H1 (cell line): ENCODE data around the gene CAMTA1. TPM values are rescaled to one million over a fixed set of nuclear protein-coding genes. Genes with fewer than 3 reads are reported as not detected.

ENCODE experiments used
- BACH1 ChIP-seq: IDR thresholded peaks from 2 replicates; pipeline ENCODE4 v1.6.1; 2012; ENCODE audit warnings: low read length, improper control_type of control experiment
- CEBPB ChIP-seq: IDR thresholded peaks from 2 replicates; pipeline ENCODE4 v1.6.1; 2012; ENCODE audit warnings: low read depth, low read length
- CTCF ChIP-seq, 3 experiments: IDR thresholded peaks; 1 replicate in 2 of 3; 2 replicates in 1 of 3; pipeline versions ENCODE4 v1.5.1 to v1.6.1; 2011; ENCODE audit warnings: low read length in 3 of 3, mild to moderate bottlenecking in 3 of 3, inconsistent platforms in 2 of 3, low read depth in 1 of 3, moderate library complexity in 1 of 3; ENCODE audit not compliant: insufficient read depth in 1 of 3; ENCODE audit errors: control extremely low read depth in 1 of 3
- JUN ChIP-seq: IDR thresholded peaks from 2 replicates; pipeline ENCODE4 v1.6.1; 2011; ENCODE audit warnings: low read depth, mild to moderate bottlenecking, improper control_type of control experiment, low read length
- RNF2 ChIP-seq: fragments of 200-900, 300-1000 bp; sonication (generic); IDR thresholded peaks from 2 replicates; pipeline ENCODE4 v1.7.1; 2016; ENCODE audit warnings: borderline replicate concordance, low read depth, mild to moderate bottlenecking, antibody characterized with exemption, low read length; ENCODE audit not compliant: poor library complexity, severe bottlenecking; ENCODE audit errors: missing control alignments
- SRF ChIP-seq: IDR thresholded peaks from 2 replicates; pipeline ENCODE4 v1.6.1; 2011; ENCODE audit warnings: mild to moderate bottlenecking, low read depth, low read length, moderate library complexity
- TAF7 ChIP-seq: optimal IDR thresholded peaks from 2 replicates; pipeline ENCODE3; 2011; ENCODE audit warnings: low read depth, mild to moderate bottlenecking, inconsistent platforms, low read length, moderate library complexity, borderline replicate concordance
- YY1 ChIP-seq: IDR thresholded peaks from 2 replicates; pipeline ENCODE4 v1.6.1; 2011; ENCODE audit warnings: low read depth, mild to moderate bottlenecking, low read length
- polyA plus RNA-seq, 7 experiments: library from polyadenylated mRNA; depleted of rRNA in 3 of 7; stranded (reverse) in 5 of 7; unstranded in 2 of 7; fragments of >200 nt in 5 of 7; fragments of 200-250 nt in 2 of 7; gene quantifications; 1 replicate in 5 of 7; 2 replicates in 1 of 7; 4 replicates in 1 of 7; pipeline versions ENCODE4 v1.2.1 to v1.2.3, GENCODE V29; 2011 to 2013; ENCODE audit warnings: missing spikeins in 2 of 7, mixed read lengths in 2 of 7
- total RNA-seq: library from RNA; stranded (reverse); fragmentation: NEBNext Ultra II Directional; extraction: Animal tissue kit (Norgen Biotek cat#: 25700); gene quantifications from 2 replicates; pipeline ENCODE4 v1.2.1, GENCODE V29; 2021

Gene CAMTA1
- total and polyA plus RNA-seq, 2 of the 8 experiments (the other 6 are each of a cell fraction or from before 2014, with no cell fraction given): 65.0 to 119 TPM

GRCh38 chr1:7207875-7208646, 422.8 kb downstream of the CAMTA1 start (continued):
- TF ChIP-seq CTCF (IDR thresholded peaks at IDR 0.05; ENCODE audit: control extremely low read depth in 1 of 3, insufficient read depth in 1 of 3, low read depth in 1 of 3, low read length in 3 of 3): peak; percentile 95 to 99 (median 97)
- no peak for TF ChIP-seq SRF
- no peak for TF ChIP-seq TAF7
- TF ChIP-seq CEBPB: peak; percentile 13; the same call in 1 of the 2 replicates
- 0 out of 2 replicates have a peak, but pooled peaks have one; percentile 28 for TF ChIP-seq JUN
- no peak for TF ChIP-seq RNF2
- peak; percentile 67 for TF ChIP-seq BACH1
- peak; percentile 85 for TF ChIP-seq YY1
